HFF-Myc (cell line): ENCODE results near the gene OCRL.
A peak's percentile ranks its signal among the peaks of the same experiment; 100 is the strongest.

Experiments used
- DNase-seq: peaks from one replicate; pipeline ENCODE4 v3.0.0-alpha.2; 2011; ENCODE audit warnings: low read depth; ENCODE audit errors: extremely low read depth
- H3K4me3 ChIP-seq: replicated peaks from 2 replicates; pipeline ENCODE4 v1.5.1; 2011; ENCODE audit warnings: low read depth, mild to moderate bottlenecking, control low read depth, low read length
- CTCF ChIP-seq: IDR thresholded peaks from 2 replicates; pipeline ENCODE4 v1.5.1; 2012; ENCODE audit warnings: mild to moderate bottlenecking, low read depth, low read length, control low read depth; ENCODE audit errors: missing control alignments

The OCRL gene

GRCh38 chrX:129632443-129632842 lies 92.4 kb downstream of the OCRL start:
- H3K4me3 ChIP-seq: no peak overlapping the region
- peak; percentile 36 for DNase-seq
- TF ChIP-seq CTCF: no peak

- no peak overlapping the region for H3K4me3 ChIP-seq
- TF ChIP-seq CTCF: no peak
- no peak for DNase-seq
These were observed 94.5 kb downstream of the OCRL start for GRCh38 chrX:129634541-129634940.

GRCh38 chrX:129636175-129636681 lies 96.2 kb downstream of the OCRL start:
- H3K4me3 ChIP-seq: no peak overlapping the region
- TF ChIP-seq CTCF: no peak
- no peak for DNase-seq

- DNase-seq: peak; percentile 17
- no peak overlapping the region for H3K4me3 ChIP-seq
These were observed 97.4 kb downstream of the OCRL start for GRCh38 chrX:129637217-129638109.

GRCh38 chrX:129638917-129639316 lies 98.9 kb downstream of the OCRL start:
- TF ChIP-seq CTCF: no peak
- no peak for DNase-seq

More at GRCh38 chrX:129637217-129638109, 97.4 kb downstream of the OCRL start:
- peak; percentile 82 for TF ChIP-seq CTCF

GRCh38 chrX:129640737-129641136 lies 100.7 kb downstream of the OCRL start:
- no peak for DNase-seq
- no peak for TF ChIP-seq CTCF

More at GRCh38 chrX:129638917-129639316, 98.9 kb downstream of the OCRL start:
- H3K4me3 ChIP-seq: no peak overlapping the region

More at GRCh38 chrX:129640737-129641136, 100.7 kb downstream of the OCRL start:
- no peak overlapping the region for H3K4me3 ChIP-seq
